GM18526 (cell line): Measurements from ENCODE around the gene BNIP1.

Experiments
- POLR2A ChIP-seq: IDR thresholded peaks from 3 replicates; pipeline ENCODE4 v1.6.1; 2011; ENCODE audit not compliant: insufficient read length; ENCODE audit errors: extremely low read depth

BNIP1 gene, protein sequence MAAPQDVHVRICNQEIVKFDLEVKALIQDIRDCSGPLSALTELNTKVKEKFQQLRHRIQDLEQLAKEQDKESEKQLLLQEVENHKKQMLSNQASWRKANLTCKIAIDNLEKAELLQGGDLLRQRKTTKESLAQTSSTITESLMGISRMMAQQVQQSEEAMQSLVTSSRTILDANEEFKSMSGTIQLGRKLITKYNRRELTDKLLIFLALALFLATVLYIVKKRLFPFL

DNA sequence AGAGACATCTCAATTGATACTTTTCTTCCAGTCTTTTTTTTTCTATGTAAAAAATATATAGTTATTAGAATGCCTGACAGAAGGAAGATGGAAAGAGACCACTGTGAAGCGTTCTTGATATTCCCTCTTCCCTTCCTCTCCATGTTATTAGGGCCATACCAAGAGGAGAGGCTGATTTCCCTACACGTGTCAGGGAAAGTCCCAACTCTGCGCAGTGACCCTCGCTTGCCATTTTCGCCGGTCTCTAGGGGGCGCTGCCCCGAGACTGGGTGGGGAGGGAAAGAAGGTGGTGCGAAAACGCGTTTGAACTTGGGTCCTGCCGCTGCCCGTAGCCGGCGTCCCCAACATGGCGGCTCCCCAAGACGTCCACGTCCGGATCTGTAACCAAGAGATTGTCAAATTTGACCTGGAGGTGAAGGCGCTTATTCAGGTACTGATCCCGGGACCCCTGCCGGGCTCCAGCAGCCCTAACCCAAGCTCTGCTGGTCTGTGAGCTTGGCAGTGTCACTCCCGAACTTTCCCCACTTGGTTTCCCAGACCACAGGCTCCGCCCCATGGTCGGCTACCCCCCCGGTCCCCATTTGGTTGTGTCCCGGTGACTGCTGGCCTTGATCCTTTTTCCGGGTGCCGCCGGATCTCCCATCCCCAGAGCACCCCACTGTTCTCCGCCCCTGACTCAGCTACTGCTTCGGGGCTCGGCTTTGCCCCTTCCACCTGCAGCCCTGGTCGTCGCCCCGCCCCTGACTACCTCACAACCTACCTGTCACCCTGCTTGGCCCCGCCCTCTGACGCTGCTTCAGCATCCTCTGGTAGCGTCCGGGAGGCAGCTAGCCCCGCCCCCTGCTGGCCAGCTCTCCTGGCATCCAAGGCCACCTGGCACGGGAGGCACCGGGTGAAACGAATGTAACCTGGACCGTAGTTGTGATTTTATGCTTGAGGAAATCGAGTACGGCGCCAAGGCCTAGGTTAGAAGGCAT lies at the start of gene BNIP1:
Gene BNIP1, plus strand, starts transcription at position 332 of the 977 bp plus-strand sequence. Its CDS starts 15 bp downstream, at position 347.
- TF ChIP-seq POLR2A: peak; percentile 63

- TF ChIP-seq POLR2A: no peak
Measured at GRCh38 chr5:173098787-173099186, 45.5 kb upstream of the BNIP1 start.

DNA sequence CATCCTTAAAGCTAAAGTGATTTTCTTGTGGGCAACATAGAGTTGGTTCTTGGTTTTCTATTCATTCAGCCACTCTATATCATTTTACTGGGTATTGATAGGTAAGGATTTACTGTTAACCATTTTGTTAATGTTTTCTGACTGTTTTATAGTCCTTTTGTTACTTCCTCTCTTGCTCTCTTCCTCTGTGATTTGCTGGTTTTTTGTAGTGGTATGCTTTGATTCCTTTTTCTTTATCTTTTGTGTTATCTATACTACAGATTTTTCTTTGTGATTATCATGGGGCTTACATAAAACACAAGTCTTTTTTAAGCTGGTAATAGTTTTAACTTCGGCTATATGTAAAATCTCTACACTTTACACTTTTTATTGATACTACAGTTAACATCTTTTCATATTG lies 44.9 kb upstream of the BNIP1 start:
- no peak for TF ChIP-seq POLR2A

DNA sequence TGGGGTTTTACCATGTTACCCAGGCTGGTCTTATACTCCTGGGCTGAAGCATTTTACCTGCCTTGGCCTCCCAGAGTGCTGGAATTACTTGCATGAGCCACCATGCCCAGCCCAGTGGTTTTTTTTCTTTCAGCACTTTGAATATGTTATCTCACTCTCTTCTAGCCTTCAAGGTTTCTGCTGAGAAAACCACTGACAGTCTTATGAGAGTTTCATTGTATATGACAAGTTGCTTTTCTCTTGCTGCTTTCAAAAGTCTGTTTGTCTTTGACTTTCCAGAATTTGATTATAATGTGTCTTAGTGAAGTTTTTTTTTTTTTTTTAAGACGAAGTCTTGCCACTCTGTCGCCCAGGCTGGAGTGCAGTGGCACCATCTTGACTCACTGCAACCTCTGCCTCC lies 43.1 kb upstream of the BNIP1 start:
- TF ChIP-seq POLR2A: no peak

DNA sequence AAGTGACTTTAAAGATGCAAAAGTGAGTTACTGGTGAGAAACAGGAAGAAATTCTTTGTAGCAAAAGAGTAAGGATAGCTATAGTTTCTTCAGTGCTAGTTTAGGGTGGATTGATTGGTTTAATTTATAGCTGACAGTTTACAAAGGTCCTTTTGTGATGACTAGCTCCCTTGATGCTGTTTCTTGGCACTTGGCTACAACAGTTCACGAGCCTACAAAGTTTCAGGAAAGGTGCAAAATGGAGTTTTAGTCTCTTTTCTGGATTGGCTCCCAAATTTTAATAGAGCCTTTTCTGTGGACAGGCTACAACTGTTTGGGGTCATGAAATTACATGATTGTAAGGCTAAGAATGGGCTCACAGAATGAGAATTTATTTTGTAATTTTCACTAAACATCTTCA lies 40.9 kb upstream of the BNIP1 start:
- no peak for TF ChIP-seq POLR2A

DNA sequence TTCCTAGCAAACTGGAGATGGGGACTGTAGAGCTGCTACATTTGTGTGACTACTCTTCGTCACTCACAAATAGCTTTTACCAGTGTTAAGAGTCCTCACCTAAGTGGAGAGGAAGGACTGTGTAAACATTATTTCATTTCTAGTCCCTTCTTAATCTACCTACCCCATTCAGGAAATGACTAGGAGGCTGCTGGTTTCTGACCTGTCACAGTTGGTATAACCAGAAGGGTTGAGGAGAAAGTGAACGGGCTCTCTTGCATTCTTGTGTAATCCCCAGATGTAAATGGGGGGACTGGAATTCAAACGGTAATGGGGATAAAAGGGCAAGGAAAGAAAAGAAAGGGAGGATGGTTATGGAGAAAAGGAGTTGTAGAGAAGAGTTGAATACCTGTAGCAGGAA lies 35.4 kb upstream of the BNIP1 start:
- no peak for TF ChIP-seq POLR2A

- no peak for TF ChIP-seq POLR2A
Measured at GRCh38 chr5:173114536-173114935, 29.8 kb upstream of the BNIP1 start.

DNA sequence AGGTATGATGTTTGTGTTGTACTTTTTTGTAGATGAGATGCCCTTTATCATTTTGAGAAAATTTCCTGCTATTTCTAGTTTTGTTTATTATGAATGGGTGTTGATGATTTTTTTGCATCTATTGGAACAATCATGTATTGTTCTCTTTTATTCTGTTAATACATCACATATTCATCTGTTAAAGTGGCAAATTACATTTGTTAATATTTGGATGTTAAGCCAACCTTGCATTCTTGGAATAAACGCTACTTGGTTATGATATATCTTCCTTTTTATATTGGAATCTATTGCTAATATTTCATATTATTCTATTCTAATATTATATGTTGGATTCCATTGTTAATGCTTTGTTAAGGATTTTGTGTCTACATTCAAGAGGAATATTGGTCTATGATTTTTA lies 24.6 kb upstream of the BNIP1 start:
- TF ChIP-seq POLR2A: no peak

DNA sequence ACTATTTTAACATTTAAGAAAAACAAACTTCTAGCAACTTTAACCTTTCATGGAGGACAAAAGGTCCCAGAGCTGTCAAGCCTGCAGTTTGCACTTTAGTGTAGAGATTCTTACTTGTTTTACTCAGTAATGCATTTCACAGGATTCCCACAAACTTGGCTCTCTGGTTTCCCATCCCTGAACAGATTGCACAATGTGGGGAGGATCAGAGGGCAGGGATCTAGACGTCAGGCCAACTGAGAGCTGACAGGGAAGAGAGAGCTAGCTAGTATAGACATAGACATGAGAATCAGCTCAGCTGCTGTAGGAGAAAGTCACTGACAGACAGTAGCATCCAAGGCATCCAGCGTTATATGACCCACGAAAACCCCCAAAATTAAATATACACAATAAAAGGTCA lies 20.9 kb upstream of the BNIP1 start:
- TF ChIP-seq POLR2A: no peak

- no peak for TF ChIP-seq POLR2A
Measured at GRCh38 chr5:173138707-173139106, 5.6 kb upstream of the BNIP1 start.

GRCh38 chr5:173139631-173140030 lies 4.7 kb upstream of the BNIP1 start:
- no peak for TF ChIP-seq POLR2A

GRCh38 chr5:173140769-173141168 lies 3.6 kb upstream of the BNIP1 start:
- TF ChIP-seq POLR2A: no peak

- TF ChIP-seq POLR2A: no peak
Measured at GRCh38 chr5:173143567-173143966, 764 bp upstream of the BNIP1 start.

GRCh38 chr5:173148354-173148753 lies 4.0 kb downstream of the BNIP1 start:
- TF ChIP-seq POLR2A: no peak

DNA sequence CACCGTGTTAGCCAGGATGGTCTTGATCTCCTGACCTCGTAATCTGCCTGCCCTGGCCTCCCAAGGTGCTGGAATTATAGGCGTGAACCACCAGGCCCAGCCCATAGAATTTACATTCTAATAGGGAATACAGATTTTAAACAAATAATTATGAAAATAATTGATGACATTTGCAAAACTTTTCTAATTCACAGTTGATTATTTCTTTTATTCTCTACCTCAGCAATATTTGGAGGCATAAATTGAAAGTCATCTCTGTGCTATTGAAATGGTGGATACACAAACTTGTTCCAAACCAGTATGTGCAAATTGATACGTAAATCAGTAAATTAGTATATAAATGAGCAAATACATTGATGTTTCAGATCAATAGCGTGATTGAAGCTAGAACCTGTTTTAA lies 8.2 kb downstream of the BNIP1 start:
- no peak for TF ChIP-seq POLR2A

- no peak for TF ChIP-seq POLR2A
Measured at GRCh38 chr5:173153842-173154241, 9.5 kb downstream of the BNIP1 start.
